OCI-LY1 (cell line): ENCODE results near the gene SPACDR.

ENCODE experiments used
- H2AFZ ChIP-seq: fragments of 200-600 bp; sonication (generic), shearing (Covaris generic); 2 replicates; pipeline ENCODE4 v1.6.0; 2014; ENCODE audit warnings: antibody characterized with exemption, mild to moderate bottlenecking, low read length
- H3F3A ChIP-seq: fragments of 200-600 bp; sonication (generic), shearing (Covaris generic); 2 replicates; pipeline ENCODE4 v1.6.0; 2014; ENCODE audit warnings: mild to moderate bottlenecking, antibody characterized with exemption, low read length, moderate library complexity; ENCODE audit not compliant: insufficient read depth
- H3K27ac ChIP-seq: fragments of 200-600 bp; sonication (generic); 2 replicates; pipeline ENCODE4 v1.5.1; 2014; ENCODE audit warnings: low read length, mixed run types, mild to moderate bottlenecking, low read depth; ENCODE audit not compliant: poor library complexity, severe bottlenecking
- H3K27me3 ChIP-seq: fragments of 200-600 bp; sonication (generic); 2 replicates; pipeline ENCODE4 v1.6.0; 2014; ENCODE audit warnings: antibody characterized with exemption, mild to moderate bottlenecking, low read length, moderate library complexity; ENCODE audit not compliant: insufficient read depth
- H3K36me3 ChIP-seq: fragments of 200-600 bp; sonication (generic); 2 replicates; pipeline ENCODE4 v1.6.1; 2014; ENCODE audit warnings: mild to moderate bottlenecking, antibody characterized with exemption, low read length, moderate library complexity, mixed read lengths; ENCODE audit not compliant: insufficient read depth
- H3K4me1 ChIP-seq: fragments of 200-600 bp; sonication (generic); 2 replicates; pipeline ENCODE4 v1.5.1; 2014; ENCODE audit warnings: mild to moderate bottlenecking, low read length, moderate library complexity; ENCODE audit not compliant: insufficient read depth, severe bottlenecking
- H3K4me2 ChIP-seq: fragments of 200-600 bp; sonication (generic), shearing (Covaris generic); 2 replicates; pipeline ENCODE4 v1.6.1; 2014; ENCODE audit warnings: low read length
- H3K4me3 ChIP-seq: fragments of 200-600 bp; sonication (generic); 2 replicates; pipeline ENCODE4 v1.5.1; 2014; ENCODE audit warnings: low read length, low read depth, mild to moderate bottlenecking, mixed read lengths; ENCODE audit not compliant: poor library complexity, severe bottlenecking
- H3K79me2 ChIP-seq: fragments of 200-600 bp; shearing (Covaris generic); 2 replicates; pipeline ENCODE4 v1.6.1; 2016; ENCODE audit warnings: mixed run types, low read length, mixed read lengths; ENCODE audit not compliant: insufficient read depth
- H3K9ac ChIP-seq: fragments of 200-600 bp; sonication (generic), shearing (Covaris generic); 2 replicates; pipeline ENCODE4 v1.6.1; 2014; ENCODE audit warnings: mild to moderate bottlenecking, low read length, mixed read lengths
- H3K9me2 ChIP-seq: fragments of 200-600 bp; sonication (generic), shearing (Covaris generic); 2 replicates; pipeline ENCODE4 v1.6.1; 2014; ENCODE audit warnings: low read depth, mild to moderate bottlenecking, low read length, mixed read lengths
- H3K9me3 ChIP-seq: fragments of 200-600 bp; shearing (Covaris generic); 2 replicates; pipeline ENCODE4 v1.6.1; 2014; ENCODE audit warnings: low read length, mixed read lengths
- H4K20me1 ChIP-seq: fragments of 200-600 bp; sonication (generic), shearing (Covaris generic); 2 replicates; pipeline ENCODE4 v1.6.0; 2016; ENCODE audit warnings: mild to moderate bottlenecking, low read length; ENCODE audit not compliant: insufficient read depth
- EZH2 ChIP-seq: fragments of 200-600 bp; sonication (generic), shearing (Covaris generic); IDR thresholded peaks from 2 replicates; pipeline ENCODE4 v1.8.0; 2017; ENCODE audit warnings: borderline replicate concordance, mixed run types, mild to moderate bottlenecking, antibody characterized with exemption, low read length, moderate library complexity, mixed read lengths
- TF ChIP-seq, protein P1 (sequence below): fragments of 200-600 bp; sonication (generic), shearing (Covaris generic); IDR thresholded peaks from 2 replicates; pipeline ENCODE4 v1.5.1; 2017; ENCODE audit warnings: mild to moderate bottlenecking, antibody characterized with exemption, low read length, moderate library complexity, mixed read lengths

Gene SPACDR, protein sequence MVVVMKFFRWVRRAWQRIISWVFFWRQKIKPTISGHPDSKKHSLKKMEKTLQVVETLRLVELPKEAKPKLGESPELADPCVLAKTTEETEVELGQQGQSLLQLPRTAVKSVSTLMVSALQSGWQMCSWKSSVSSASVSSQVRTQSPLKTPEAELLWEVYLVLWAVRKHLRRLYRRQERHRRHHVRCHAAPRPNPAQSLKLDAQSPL

DNA sequence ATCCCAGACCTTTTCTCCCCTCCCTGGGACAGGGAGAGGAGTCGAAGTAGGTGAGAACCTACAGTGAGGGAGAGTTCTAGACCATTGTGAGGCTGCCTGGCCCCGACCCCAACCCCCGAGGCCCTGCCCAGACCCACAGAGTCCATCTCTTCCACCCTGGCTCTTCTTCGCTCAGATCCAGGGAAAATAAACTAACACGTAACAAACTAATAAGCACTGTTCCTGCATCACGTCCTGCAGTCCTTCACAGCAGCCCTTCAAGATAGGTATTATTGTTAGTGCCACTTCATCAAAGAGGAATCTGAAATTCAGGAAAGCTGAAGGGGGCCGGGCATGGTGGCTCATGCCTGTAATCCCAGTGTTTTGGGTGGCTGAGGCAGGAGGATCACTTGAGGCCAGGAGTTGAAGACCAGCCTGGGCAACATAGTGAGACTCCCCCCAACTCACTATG is at the start of gene SPACDR:
TSS of gene SPACDR (minus strand) at position 51 of the 451 bp plus-strand sequence. CDS start 235 bp downstream, outside the sequence.
- Histone ChIP-seq H3K79me2 (no peaks in the 10 kb centered on the region), H3K36me3 (peaks cover 8% of the 10 kb centered on the region), H3K4me2 (no peak within 1 kb of the TSS), H3K27ac (no peak within 1 kb of the TSS), H3K27me3 (no peaks in the 10 kb centered on the region), H3K9me2 (no peaks in the 10 kb centered on the region), H3K9me3 (no peaks in the 10 kb centered on the region), H3K9ac (no peak within 1 kb of the TSS), H3K4me3 (no peak within 1 kb of the TSS), H3F3A (no peaks in the 10 kb centered on the region), H2AFZ (no peak within 1 kb of the TSS), H4K20me1 (no peaks in the 10 kb centered on the region), H3K4me1 (no peaks in the 10 kb centered on the region)
- TF ChIP-seq EZH2: no peak
- TF ChIP-seq, protein P1, sequence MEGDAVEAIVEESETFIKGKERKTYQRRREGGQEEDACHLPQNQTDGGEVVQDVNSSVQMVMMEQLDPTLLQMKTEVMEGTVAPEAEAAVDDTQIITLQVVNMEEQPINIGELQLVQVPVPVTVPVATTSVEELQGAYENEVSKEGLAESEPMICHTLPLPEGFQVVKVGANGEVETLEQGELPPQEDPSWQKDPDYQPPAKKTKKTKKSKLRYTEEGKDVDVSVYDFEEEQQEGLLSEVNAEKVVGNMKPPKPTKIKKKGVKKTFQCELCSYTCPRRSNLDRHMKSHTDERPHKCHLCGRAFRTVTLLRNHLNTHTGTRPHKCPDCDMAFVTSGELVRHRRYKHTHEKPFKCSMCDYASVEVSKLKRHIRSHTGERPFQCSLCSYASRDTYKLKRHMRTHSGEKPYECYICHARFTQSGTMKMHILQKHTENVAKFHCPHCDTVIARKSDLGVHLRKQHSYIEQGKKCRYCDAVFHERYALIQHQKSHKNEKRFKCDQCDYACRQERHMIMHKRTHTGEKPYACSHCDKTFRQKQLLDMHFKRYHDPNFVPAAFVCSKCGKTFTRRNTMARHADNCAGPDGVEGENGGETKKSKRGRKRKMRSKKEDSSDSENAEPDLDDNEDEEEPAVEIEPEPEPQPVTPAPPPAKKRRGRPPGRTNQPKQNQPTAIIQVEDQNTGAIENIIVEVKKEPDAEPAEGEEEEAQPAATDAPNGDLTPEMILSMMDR: no peak

DNA sequence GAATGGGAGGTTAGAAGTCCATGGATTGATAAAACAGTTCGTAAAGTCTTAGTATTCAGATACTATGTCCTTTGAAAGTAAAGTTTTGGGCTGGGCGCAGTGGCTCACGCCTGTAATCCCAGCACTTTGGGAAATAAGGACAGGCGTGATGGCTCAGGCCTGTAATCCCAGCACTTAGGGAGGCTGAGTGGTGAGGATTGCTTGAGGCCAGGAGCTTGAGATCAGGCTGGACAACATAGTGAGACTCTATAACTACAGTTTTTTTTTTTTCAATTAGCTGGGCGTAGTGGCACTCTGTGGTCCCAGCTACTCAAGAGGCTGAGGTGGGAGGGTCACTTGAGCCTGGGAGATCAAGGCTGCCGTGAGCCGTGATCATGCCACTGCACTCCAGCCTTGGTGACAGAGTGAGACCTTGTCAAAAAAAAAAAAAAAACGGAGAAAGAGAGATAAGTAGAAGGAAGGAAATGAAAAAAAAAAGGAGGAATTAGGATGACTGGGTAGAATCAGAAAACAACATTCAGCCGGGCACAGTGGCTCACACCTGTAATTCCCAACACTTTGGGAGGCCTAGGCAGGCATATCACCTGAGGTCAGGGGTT is 49.3 kb upstream of the SPACDR start:
- no peaks in the 10 kb centered on the region for H3F3A ChIP-seq
- H2AFZ ChIP-seq: no peak overlapping the region
- no peaks in the 10 kb centered on the region for H3K9me3 ChIP-seq
- no peak for TF ChIP-seq EZH2
- TF ChIP-seq, protein P1: no peak
- peaks cover 7% of the 10 kb centered on the region for H3K4me1 ChIP-seq
- no peak overlapping the region for H3K9ac ChIP-seq
- no peaks in the 10 kb centered on the region for H3K79me2 ChIP-seq
- no peak overlapping the region for H3K27ac ChIP-seq
- no peaks in the 10 kb centered on the region for H3K36me3 ChIP-seq
- no peak overlapping the region for H3K4me3 ChIP-seq
- no peaks in the 10 kb centered on the region for H4K20me1 ChIP-seq
- no peak overlapping the region for H3K4me2 ChIP-seq
- H3K27me3 ChIP-seq: peaks cover 10% of the 10 kb centered on the region; the same call in 1 of the 2 replicates
- no peaks in the 10 kb centered on the region for H3K9me2 ChIP-seq

DNA sequence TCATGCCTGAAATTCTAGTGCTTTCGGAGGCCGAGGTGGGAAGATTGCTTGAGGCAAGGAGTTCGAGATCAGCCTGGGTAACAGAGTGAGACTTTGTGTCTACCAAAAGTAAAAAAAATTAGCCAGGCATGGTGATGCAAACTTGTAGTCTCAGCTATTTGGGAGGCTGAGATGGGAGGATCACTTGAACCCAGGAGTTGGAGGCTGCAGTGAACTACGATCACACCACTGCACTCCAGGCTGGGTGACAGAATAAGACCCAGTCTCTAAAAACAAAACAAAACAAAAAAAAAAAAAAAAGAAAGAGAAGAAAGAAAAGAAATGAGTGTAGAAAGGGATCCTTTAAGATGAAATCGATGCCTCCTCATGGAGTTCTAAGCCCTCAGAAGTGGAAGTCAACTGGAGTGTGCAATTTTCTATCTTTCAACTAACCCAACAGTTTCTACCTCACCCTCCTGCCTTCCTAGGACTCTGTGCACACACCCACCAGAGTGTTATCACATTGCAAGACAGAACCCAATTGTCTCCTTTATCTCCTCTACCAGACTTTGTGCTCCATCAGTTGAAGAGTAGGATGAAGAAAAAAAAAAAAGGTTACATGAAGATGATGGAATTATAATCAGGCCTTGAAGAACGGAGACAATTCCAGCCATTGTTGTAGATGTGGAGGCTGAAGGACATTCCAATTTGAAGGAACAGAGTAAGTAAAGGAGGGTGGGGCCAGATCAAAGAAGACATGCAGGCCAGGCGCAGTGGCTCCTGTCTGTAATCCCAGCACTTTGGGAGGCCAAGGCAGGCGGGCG is 46.6 kb upstream of the SPACDR start:
- Histone ChIP-seq H3K4me1 (no peaks in the 10 kb centered on the region), H3K27me3 (peaks cover 10% of the 10 kb centered on the region; the same call in 1 of the 2 replicates), H3K4me2 (no peak overlapping the region), H2AFZ (no peak overlapping the region), H3K79me2 (no peaks in the 10 kb centered on the region), H3F3A (no peaks in the 10 kb centered on the region), H3K9me3 (no peaks in the 10 kb centered on the region), H3K36me3 (no peaks in the 10 kb centered on the region), H3K27ac (no peak overlapping the region), H4K20me1 (no peaks in the 10 kb centered on the region), H3K4me3 (no peak overlapping the region), H3K9ac (no peak overlapping the region), H3K9me2 (no peaks in the 10 kb centered on the region)
- TF ChIP-seq, protein P1: no peak
- TF ChIP-seq EZH2: no peak
